SJSA1 (cell line): ENCODE measurements around the gene CIAO1. TPM values are rescaled to one million over a fixed set of nuclear protein-coding genes. Genes with fewer than 3 reads are reported as not detected.
A peak's percentile ranks its signal among the peaks of the same experiment; 100 is the strongest.

Source experiments
- DNase-seq, 2 experiments: peaks; one replicate each; pipeline ENCODE4 v3.0.0-alpha.2; 2015 to 2020; ENCODE audit warnings: low spot score in 2 of 2, low read depth in 1 of 2
- H3K27ac ChIP-seq: fragments of 250-450 bp; sonication (Bioruptor Pico); 2 replicates; pipeline ENCODE4 v1.5.1; 2020; ENCODE audit warnings: mild to moderate bottlenecking, moderate library complexity
- H3K27me3 ChIP-seq: fragments of 250-450 bp; sonication (Bioruptor Pico); replicated peaks from 2 replicates; pipeline ENCODE4 v1.5.1; 2020; ENCODE audit warnings: mild to moderate bottlenecking, moderate library complexity
- H3K36me3 ChIP-seq: fragments of 250-450 bp; sonication (Bioruptor Pico); 2 replicates; pipeline ENCODE4 v1.5.1; 2020; ENCODE audit warnings: mild to moderate bottlenecking
- H3K4me1 ChIP-seq: fragments of 250-450 bp; sonication (Bioruptor Pico); replicated peaks from 2 replicates; pipeline ENCODE4 v1.6.1; 2021; ENCODE audit warnings: mild to moderate bottlenecking
- H3K4me3 ChIP-seq: fragments of 250-450 bp; sonication (Bioruptor Pico); 2 replicates; pipeline ENCODE4 v1.5.1; 2020; ENCODE audit warnings: mild to moderate bottlenecking
- H3K9me3 ChIP-seq: fragments of 250-450 bp; sonication (Bioruptor Pico); replicated peaks from 2 replicates; pipeline ENCODE4 v1.5.1; 2020; ENCODE audit warnings: mild to moderate bottlenecking
- total RNA-seq: library from RNA; depleted of rRNA; stranded (reverse); fragments of >200 nt; shearing (Covaris generic); gene quantifications from 2 replicates; pipeline ENCODE4 v1.2.3, GENCODE V29; 2014; rRNA removed

CIAO1 gene
- total RNA-seq, 1 experiment from 2014 or later = 86.9 TPM

DNA sequence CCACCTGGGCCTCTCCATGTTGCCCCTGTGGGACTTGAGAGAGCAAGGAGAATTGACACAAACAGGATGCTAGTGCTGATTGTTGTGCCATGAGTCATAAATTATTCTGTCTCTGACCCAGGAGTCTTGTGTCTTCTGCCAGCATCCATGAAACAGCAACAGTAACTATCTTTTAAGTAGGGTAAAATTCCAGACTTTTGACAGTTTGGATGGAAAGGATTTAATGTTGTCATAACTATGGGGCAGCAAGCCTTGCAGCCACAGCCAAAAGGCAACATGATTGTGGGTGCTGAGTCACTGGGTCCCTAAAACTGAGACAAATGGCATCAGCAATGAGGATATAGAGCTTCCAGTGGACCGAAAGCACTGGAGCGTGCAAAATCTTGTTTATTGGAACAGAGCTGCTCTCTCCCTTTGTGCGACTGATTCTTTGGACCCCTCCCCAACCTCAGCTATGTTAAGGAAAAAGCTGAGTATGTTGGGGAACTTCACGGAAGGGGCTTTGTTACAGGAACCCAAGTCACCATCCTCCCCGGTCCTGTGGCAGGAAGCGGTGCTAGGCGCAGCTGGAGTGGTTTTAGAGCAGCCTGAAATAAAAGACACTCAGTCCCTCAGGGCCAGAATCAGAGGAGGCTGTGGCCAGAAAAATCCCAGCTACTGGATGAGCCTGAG lies 49.5 kb downstream of the CIAO1 start:
- no peaks in the 10 kb centered on the region for H3K36me3 ChIP-seq
- no peaks in the 10 kb centered on the region for H3K9me3 ChIP-seq
- H3K27me3 ChIP-seq = peaks cover 4% of the 10 kb centered on the region; the same call in 1 of the 2 replicates
- no peak overlapping the region for H3K4me3 ChIP-seq
- DNase-seq = peak in 1 of 2 experiments; percentile 37
- peaks cover 14% of the 10 kb centered on the region for H3K4me1 ChIP-seq
- H3K27ac ChIP-seq = no peak overlapping the region

DNA sequence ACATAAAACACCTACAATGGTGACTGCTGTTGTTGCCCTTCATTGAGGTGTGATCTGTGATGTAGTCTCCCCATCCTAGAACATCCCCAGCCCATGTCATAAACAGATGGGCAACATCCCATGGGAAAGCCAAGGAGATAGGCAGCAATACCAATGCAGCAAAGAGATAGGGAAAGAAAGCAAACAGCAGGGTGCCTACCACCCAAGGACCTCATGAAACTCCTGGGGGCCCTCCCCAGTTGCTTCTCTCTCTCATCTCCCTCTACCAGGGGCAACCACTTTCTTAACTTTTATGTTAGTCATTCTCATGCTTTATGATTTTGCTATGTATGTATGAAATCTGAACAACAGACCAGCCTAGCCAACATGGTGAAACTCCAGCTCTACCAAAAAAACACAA lies 51.0 kb downstream of the CIAO1 start:
- Histone ChIP-seq H3K4me3 (no peak overlapping the region), H3K27me3 (peaks cover 18% of the 10 kb centered on the region), H3K9me3 (no peaks in the 10 kb centered on the region), H3K4me1 (peaks cover 28% of the 10 kb centered on the region), H3K27ac (no peak overlapping the region), H3K36me3 (no peaks in the 10 kb centered on the region)
- DNase-seq = no peak

DNA sequence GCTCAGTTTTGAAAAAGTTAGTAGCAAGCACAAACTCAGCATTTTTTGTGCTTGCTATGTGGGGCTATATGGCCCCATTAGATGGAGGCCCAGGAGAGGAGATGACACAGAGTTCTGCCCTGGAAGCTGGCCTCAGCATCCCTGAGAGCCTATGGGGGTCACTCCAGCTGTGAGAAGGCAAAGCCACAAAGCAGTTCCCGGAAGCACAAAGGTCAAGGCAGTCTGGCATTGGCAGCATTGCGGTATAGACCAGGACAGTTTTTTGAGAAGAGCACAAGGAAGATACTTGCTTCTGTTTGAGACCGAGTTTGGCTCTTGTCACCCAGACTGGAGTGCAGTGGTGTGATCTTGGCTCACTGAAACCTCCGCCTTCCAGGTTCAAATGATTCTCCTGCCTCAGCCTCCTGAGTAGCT lies 51.6 kb downstream of the CIAO1 start:
- Histone ChIP-seq H3K36me3 (no peaks in the 10 kb centered on the region), H3K4me3 (no peak overlapping the region), H3K27me3 (peaks cover 21% of the 10 kb centered on the region), H3K9me3 (no peaks in the 10 kb centered on the region), H3K4me1 (peaks cover 29% of the 10 kb centered on the region), H3K27ac (no peak overlapping the region)
- no peak for DNase-seq

DNA sequence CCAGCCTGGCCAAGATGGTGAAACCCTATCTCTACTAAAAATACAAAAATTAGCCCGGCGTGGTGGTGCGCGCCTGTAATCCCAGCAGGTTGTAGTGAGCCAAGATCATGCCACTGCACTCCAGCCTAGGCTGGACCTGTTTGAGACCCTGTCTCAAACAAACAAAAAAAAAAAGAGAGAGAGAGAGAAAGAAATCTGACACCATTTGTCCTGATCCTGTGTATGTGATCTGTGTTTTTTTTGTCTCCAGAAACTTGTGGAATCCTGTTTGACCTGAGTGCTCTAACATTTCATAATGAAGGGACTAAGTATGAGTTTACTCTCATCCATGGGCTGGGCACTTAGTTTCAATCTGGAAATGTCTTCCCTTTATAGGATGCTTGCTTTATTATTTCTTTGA lies 52.7 kb downstream of the CIAO1 start:
- peaks cover 29% of the 10 kb centered on the region for H3K4me1 ChIP-seq
- no peak for DNase-seq
- H3K4me3 ChIP-seq = no peak overlapping the region
- H3K27ac ChIP-seq = no peak overlapping the region
- peaks cover 32% of the 10 kb centered on the region for H3K27me3 ChIP-seq
- no peaks in the 10 kb centered on the region for H3K9me3 ChIP-seq
- no peaks in the 10 kb centered on the region for H3K36me3 ChIP-seq

DNA sequence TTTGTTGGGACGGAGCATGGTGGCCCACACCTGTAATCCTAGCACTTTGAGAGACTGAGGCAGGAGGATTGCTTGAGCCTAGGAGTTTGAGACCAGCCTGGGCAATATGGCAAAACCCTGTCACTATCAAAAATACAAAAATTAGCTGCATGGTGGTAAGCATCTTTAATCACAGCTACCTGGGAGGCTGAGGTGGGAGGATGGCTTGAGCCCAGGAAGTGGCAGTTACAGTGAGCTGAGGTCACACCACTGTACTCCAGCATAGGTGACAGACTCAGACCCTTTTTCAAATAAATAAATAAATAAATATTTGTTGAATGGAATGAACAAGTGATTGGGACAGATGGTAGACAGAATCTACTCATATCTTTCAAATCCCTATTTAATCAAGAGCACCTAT lies 53.4 kb downstream of the CIAO1 start:
- Histone ChIP-seq H3K27ac (no peak overlapping the region), H3K9me3 (no peaks in the 10 kb centered on the region), H3K27me3 (peaks cover 39% of the 10 kb centered on the region), H3K4me3 (no peak overlapping the region), H3K4me1 (peaks cover 29% of the 10 kb centered on the region), H3K36me3 (no peaks in the 10 kb centered on the region)
- no peak for DNase-seq

DNA sequence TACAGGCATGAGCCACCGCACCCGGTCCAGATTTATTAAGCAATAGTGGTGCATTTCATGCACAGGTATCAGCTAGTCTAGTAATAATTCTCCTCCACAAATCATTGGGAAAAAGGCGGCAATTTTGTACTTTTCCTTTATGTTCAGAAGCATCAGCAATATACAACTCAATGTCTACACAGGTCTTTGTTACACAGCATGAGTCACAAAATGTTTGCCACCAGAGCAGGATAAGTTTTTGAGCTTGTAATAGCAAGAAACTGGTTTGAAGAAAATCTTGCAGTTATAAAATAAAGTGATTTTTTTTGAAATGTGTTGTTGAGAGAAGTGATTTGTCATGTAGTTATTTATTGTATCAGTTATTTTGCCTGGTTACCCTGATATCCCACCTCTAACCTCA lies 54.3 kb downstream of the CIAO1 start:
- no peaks in the 10 kb centered on the region for H3K9me3 ChIP-seq
- H3K36me3 ChIP-seq = no peaks in the 10 kb centered on the region
- peaks cover 28% of the 10 kb centered on the region for H3K4me1 ChIP-seq
- no peak for DNase-seq
- no peak overlapping the region for H3K27ac ChIP-seq
- peaks cover 48% of the 10 kb centered on the region for H3K27me3 ChIP-seq
- no peak overlapping the region for H3K4me3 ChIP-seq

DNA sequence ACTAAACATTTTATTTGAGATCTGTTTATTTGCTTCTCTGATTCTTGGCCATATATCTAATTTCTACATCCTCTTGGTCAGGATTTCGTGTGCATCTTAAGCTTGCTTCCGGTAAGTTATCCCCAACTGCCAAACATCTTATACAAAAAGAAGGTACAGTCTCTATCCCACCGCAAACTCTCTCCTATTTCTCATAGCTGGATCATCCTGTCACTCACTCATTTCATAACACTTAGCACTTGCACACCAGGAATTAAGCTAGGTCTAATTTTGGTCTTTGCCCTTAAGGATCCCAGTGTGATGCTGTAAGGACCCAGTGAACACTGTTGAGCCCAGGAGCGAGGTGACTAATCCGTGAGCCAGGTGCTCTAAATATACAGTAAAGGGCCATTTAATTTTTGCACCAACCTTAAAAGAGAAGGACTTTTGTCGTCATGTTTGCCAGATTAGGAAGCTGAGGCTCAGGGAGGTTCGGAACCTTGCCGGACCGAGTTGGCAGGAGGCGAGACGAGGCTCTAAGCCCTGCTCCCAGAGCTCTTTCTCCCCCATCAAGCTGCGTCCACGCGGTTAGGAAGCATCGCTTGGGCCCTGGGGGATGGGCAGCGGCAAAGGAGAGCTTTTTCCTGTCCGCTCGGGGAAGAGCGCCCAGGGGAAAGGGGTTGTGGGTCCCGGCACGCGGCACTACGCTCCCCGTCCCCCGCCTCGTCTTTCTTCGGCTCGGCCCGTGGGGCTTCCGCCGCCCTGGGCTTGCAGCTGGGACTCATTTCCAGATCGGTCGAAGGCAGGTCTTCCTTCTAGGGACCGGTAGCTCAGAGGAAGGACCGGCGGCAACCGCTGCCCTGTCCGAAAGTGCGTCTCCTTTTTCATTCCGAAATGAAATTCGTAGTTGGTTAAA lies 55.0 kb downstream of the CIAO1 start:
- no peaks in the 10 kb centered on the region for H3K36me3 ChIP-seq
- H3K9me3 ChIP-seq = no peaks in the 10 kb centered on the region
- H3K27ac ChIP-seq = no peak overlapping the region
- peaks cover 22% of the 10 kb centered on the region for H3K4me1 ChIP-seq
- peak in 1 of 2 experiments; percentile 42 for DNase-seq
- H3K4me3 ChIP-seq = peak overlapping the region; percentile 34
- peaks cover 53% of the 10 kb centered on the region for H3K27me3 ChIP-seq

Other genes with a start within 250 kb of the CIAO1 start
- gene GPAT2, start 231.3 kb upstream of the CIAO1 start, total RNA-seq = not detected in 2 replicates
- gene ADRA2B, start 149.7 kb upstream of the CIAO1 start, total RNA-seq = not detected in 2 replicates
- not detected in 2 replicates for gene ASTL, start 127.7 kb upstream of the CIAO1 start, total RNA-seq
- gene DUSP2, start 120.8 kb upstream of the CIAO1 start, total RNA-seq = 0.24 TPM in 1 of 2 replicates, not detected in the other
- 148 and 188 TPM in 2 replicates for gene STARD7, start 57.4 kb upstream of the CIAO1 start, total RNA-seq
- gene TMEM127, start 228 bp upstream of the CIAO1 start, total RNA-seq = 24.3 and 25.1 TPM in 2 replicates
- gene SNRNP200, start 39.3 kb downstream of the CIAO1 start, total RNA-seq = 29.9 and 33.1 TPM in 2 replicates
- gene ITPRIPL1, start 59.1 kb downstream of the CIAO1 start, total RNA-seq = 0.50 and 0.55 TPM in 2 replicates
- gene NCAPH, start 69.5 kb downstream of the CIAO1 start, total RNA-seq = 45.7 and 55.7 TPM in 2 replicates
- not detected in 2 replicates for gene NEURL3, start 239.1 kb downstream of the CIAO1 start, total RNA-seq